HepG2 (cell line): Measurements from ENCODE around the gene SNED1. TPM values are rescaled to one million over a fixed set of nuclear protein-coding genes. Genes with fewer than 3 reads are reported as not detected.

Experiments
- CBX1 ChIP-seq: IDR thresholded peaks from one replicate; pipeline ENCODE4 v1.6.1; 2016; ENCODE audit warnings: antibody characterized with exemption, low read depth
- FLYWCH1 ChIP-seq: sonication (generic); formaldehyde crosslinking; IDR thresholded peaks from 2 replicates; pipeline ENCODE4 v1.8.1; 2023; ENCODE audit warnings: mild to moderate bottlenecking, missing genetic modification reagents
- KDM5A ChIP-seq: fragments of 200-600 bp; sonication (generic); IDR thresholded peaks from 2 replicates; pipeline ENCODE4 v1.7.0; 2018; ENCODE audit warnings: antibody characterized with exemption, mild to moderate bottlenecking, low read length, borderline replicate concordance
- KLF15 ChIP-seq: sonication (generic); formaldehyde crosslinking; IDR thresholded peaks from 2 replicates; pipeline ENCODE4 v1.8.1; 2023; ENCODE audit warnings: borderline replicate concordance, mild to moderate bottlenecking, inconsistent platforms, missing genetic modification reagents, mixed read lengths
- MED8 ChIP-seq: sonication (generic); formaldehyde crosslinking; IDR thresholded peaks from 2 replicates; pipeline ENCODE4 v1.8.1; 2023; ENCODE audit warnings: mild to moderate bottlenecking, missing genetic modification reagents; ENCODE audit not compliant: insufficient replicate concordance
- MTA1 ChIP-seq: sonication (generic); formaldehyde crosslinking; IDR thresholded peaks from 2 replicates; pipeline ENCODE4 v1.4.0; 2020; ENCODE audit warnings: missing genetic modification reagents, mild to moderate bottlenecking, borderline replicate concordance
- PATZ1 ChIP-seq: sonication (generic); formaldehyde crosslinking; IDR thresholded peaks from 2 replicates; pipeline ENCODE4 v1.4.0; 2020; ENCODE audit warnings: missing genetic modification reagents
- PAX8 ChIP-seq: sonication (generic); formaldehyde crosslinking; IDR thresholded peaks from 2 replicates; pipeline ENCODE4 v1.8.0; 2022; ENCODE audit warnings: mild to moderate bottlenecking, missing genetic modification reagents, borderline replicate concordance
- SRSF9 ChIP-seq: fragments of 200-400 bp; formaldehyde crosslinking; IDR thresholded peaks from 2 replicates; pipeline ENCODE4 v1.6.1; 2018; ENCODE audit warnings: borderline replicate concordance, mild to moderate bottlenecking, low read depth, low read length; ENCODE audit not compliant: insufficient read depth, poor library complexity, severe bottlenecking
- TOE1 ChIP-seq: sonication (generic); formaldehyde crosslinking; IDR thresholded peaks from 2 replicates; pipeline ENCODE4 v1.4.0; 2020; ENCODE audit warnings: mild to moderate bottlenecking, missing genetic modification reagents
- ZBTB26 ChIP-seq: IDR thresholded peaks from 2 replicates; pipeline ENCODE4 v1.6.1; 2016; ENCODE audit warnings: missing compliant biosample characterization, missing genetic modification reagents, borderline replicate concordance
- ZMYM3 ChIP-seq: sonication (generic); formaldehyde crosslinking; IDR thresholded peaks from 2 replicates; pipeline ENCODE4 v1.5.1; 2020; ENCODE audit warnings: mild to moderate bottlenecking, missing genetic modification reagents
- ZNF256 ChIP-seq: sonication (generic); formaldehyde crosslinking; conservative IDR thresholded peaks from 2 replicates; pipeline ENCODE4 v1.4.0; 2020; ENCODE audit warnings: missing genetic modification reagents
- ZNF556 ChIP-seq: sonication (generic); formaldehyde crosslinking; IDR thresholded peaks from 2 replicates; pipeline ENCODE4 v1.4.0; 2020; ENCODE audit warnings: mild to moderate bottlenecking, missing genetic modification reagents, borderline replicate concordance
- ZNF589 ChIP-seq: sonication (generic); formaldehyde crosslinking; conservative IDR thresholded peaks from 2 replicates; pipeline ENCODE4 v1.8.0; 2022; ENCODE audit warnings: mild to moderate bottlenecking, moderate library complexity, missing genetic modification reagents
- ZNF772 ChIP-seq: sonication (generic); formaldehyde crosslinking; IDR thresholded peaks from 2 replicates; pipeline ENCODE4 v1.5.0; 2020; ENCODE audit warnings: mild to moderate bottlenecking, missing genetic modification reagents
- ZNF782 ChIP-seq: sonication (generic); formaldehyde crosslinking; IDR thresholded peaks from 2 replicates; pipeline ENCODE4 v1.4.0; 2020; ENCODE audit warnings: missing genetic modification reagents, mild to moderate bottlenecking, borderline replicate concordance
- ZNF850 ChIP-seq: sonication (generic); formaldehyde crosslinking; conservative IDR thresholded peaks from 2 replicates; pipeline ENCODE4 v1.9.0; 2021; ENCODE audit warnings: mild to moderate bottlenecking, missing genetic modification reagents
- polyA plus RNA-seq, 8 experiments: library from polyadenylated mRNA; depleted of rRNA in 3 of 8; stranded (reverse) in 7 of 8; unstranded in 1 of 8; fragments of >200 nt; fragmentation: Illumina TruSeq in 4 of 8; extraction: Trizol in 4 of 8; gene quantifications; 2 replicates each; pipeline versions ENCODE4 v1.2.1 to v1.2.3, GENCODE V29; 2011 to 2016; ENCODE audit warnings: low read depth in 4 of 8, missing spikeins in 1 of 8, mixed read lengths in 1 of 8; ENCODE audit not compliant: insufficient read depth in 1 of 8
- total RNA-seq, 5 experiments: library from RNA; depleted of rRNA; stranded (reverse); fragments of >200 nt; fragmentation: Illumina TruSeq; extraction: Trizol; gene quantifications; 2 replicates each; pipeline ENCODE4 v1.2.3, GENCODE V29; 2016; ENCODE audit warnings: low read depth in 1 of 5
- TF ChIP-seq, protein P1 (sequence below): sonication (generic); formaldehyde crosslinking; conservative IDR thresholded peaks from 2 replicates; pipeline ENCODE4 v1.5.0; 2020; ENCODE audit warnings: missing genetic modification reagents
- TF ChIP-seq, protein P2 (sequence below): sonication (generic); formaldehyde crosslinking; IDR thresholded peaks from 2 replicates; pipeline ENCODE4 v1.4.0; 2020; ENCODE audit warnings: missing genetic modification reagents, low read depth, mild to moderate bottlenecking, borderline replicate concordance
- TF ChIP-seq, protein P3 (sequence below): sonication (generic); formaldehyde crosslinking; IDR thresholded peaks from 2 replicates; pipeline ENCODE4 v1.8.0; 2022; ENCODE audit warnings: missing genetic modification reagents, mild to moderate bottlenecking, borderline replicate concordance

The SNED1 gene
- total and polyA plus RNA-seq, 2 of the 13 experiments (the other 11 are each of a cell fraction or from before 2014, with no cell fraction given) = 0.15 to 0.65 TPM

DNA sequence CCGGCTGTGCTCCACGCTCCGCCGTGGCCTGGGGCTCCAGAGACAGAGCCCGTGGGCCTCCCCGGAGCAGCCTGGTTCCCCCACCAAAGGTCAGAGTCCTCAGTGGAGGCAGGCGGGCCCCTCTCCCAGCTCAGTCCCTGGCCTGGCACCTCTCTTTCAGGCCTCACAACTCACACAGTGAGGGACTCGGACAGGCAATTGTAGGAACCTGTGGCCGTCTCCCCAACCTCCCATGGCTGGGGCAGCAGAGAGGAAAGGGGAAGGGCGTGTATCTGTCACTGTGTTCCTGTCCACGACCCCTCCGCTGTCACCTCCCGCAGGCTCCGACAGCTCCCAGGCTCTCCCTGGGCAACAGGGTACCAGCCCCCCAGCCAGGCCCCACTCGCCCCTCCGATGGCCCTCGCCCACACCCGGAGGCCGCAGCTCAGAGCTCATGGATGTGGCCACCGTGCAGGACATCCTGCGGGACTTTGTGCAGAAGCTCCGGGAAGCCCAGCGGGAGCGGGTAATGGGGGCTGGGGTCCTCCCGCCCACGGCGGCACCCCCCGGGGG, 32.4 kb upstream of the SNED1 start (continued):
- TF ChIP-seq PAX8 (CRISPR knock-in tag) = no peak
- TF ChIP-seq ZNF772 = no peak
- TF ChIP-seq CBX1 = no peak
- TF ChIP-seq ZNF850 = no peak
- TF ChIP-seq, protein P1, sequence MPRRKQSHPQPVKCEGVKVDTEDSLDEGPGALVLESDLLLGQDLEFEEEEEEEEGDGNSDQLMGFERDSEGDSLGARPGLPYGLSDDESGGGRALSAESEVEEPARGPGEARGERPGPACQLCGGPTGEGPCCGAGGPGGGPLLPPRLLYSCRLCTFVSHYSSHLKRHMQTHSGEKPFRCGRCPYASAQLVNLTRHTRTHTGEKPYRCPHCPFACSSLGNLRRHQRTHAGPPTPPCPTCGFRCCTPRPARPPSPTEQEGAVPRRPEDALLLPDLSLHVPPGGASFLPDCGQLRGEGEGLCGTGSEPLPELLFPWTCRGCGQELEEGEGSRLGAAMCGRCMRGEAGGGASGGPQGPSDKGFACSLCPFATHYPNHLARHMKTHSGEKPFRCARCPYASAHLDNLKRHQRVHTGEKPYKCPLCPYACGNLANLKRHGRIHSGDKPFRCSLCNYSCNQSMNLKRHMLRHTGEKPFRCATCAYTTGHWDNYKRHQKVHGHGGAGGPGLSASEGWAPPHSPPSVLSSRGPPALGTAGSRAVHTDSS (CRISPR knock-in tag) = no peak
- TF ChIP-seq ZNF782 (CRISPR knock-in tag) = peak; percentile 19; the same call in 1 of the 2 replicates
- TF ChIP-seq KLF15 = no peak
- peak; percentile 21; the same call in 1 of the 2 replicates for TF ChIP-seq PATZ1 (CRISPR knock-in tag)
- TF ChIP-seq, protein P2, sequence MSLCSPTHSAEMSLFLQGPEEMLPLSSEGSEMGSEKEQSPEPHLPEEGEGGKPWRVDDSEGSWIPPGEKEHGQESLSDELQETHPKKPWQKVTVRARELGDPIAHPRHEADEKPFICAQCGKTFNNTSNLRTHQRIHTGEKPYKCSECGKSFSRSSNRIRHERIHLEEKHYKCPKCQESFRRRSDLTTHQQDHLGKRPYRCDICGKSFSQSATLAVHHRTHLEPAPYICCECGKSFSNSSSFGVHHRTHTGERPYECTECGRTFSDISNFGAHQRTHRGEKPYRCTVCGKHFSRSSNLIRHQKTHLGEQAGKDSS (CRISPR knock-in tag) = no peak
- TF ChIP-seq ZNF256 (CRISPR knock-in tag) = no peak
- no peak for TF ChIP-seq ZMYM3 (CRISPR knock-in tag)
- TF ChIP-seq ZBTB26 (CRISPR knock-in tag) = no peak
- TF ChIP-seq FLYWCH1 (CRISPR knock-in tag) = no peak
- TF ChIP-seq TOE1 (CRISPR knock-in tag) = no peak
- 0 out of 2 replicates have a peak, but pooled peaks have one; percentile 72 for TF ChIP-seq MTA1
- TF ChIP-seq, protein P3, sequence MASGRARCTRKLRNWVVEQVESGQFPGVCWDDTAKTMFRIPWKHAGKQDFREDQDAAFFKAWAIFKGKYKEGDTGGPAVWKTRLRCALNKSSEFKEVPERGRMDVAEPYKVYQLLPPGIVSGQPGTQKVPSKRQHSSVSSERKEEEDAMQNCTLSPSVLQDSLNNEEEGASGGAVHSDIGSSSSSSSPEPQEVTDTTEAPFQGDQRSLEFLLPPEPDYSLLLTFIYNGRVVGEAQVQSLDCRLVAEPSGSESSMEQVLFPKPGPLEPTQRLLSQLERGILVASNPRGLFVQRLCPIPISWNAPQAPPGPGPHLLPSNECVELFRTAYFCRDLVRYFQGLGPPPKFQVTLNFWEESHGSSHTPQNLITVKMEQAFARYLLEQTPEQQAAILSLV (CRISPR knock-in tag) = no peak
- TF ChIP-seq SRSF9 = no peak
- no peak for TF ChIP-seq ZNF589 (CRISPR knock-in tag)
- TF ChIP-seq KDM5A = no peak
- peak; percentile 29; the same call in 1 of the 2 replicates for TF ChIP-seq ZNF556 (CRISPR knock-in tag)
- TF ChIP-seq MED8 = no peak
